ENCODE results near the gene KCNIP1.
"Not testable (repeated sequence)": the region's sequence is repeated elsewhere in the genome, so short reads cannot be mapped to it uniquely, and the experiment has no call there.

The KCNIP1 gene

GRCh38 chr5:170757182-170757601 is 253.4 kb downstream of the KCNIP1 start:
- no peak for DNase-seq

DNA sequence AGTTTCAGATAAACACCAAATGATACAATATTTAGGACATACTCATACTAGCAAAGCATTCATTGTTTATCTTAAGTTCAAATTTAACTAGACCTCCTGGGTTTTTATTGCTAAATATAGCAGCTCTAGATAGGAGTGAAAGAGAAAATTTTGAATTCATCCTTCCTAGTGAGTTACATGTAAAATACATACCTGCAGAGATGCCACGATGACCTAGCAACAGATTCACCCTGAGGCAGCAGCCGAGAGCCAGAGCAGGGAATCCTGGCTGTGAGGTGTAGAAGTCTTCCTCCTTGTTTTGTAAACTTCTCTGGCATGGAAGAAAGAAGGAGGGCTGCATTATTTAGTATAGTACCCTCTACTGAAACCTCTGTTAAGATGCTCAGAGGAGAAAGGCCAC is 253.8 kb downstream of the KCNIP1 start:
- DNase-seq = no peak

- DNase-seq = no peak
Observed at GRCh38 chr5:170758481-170758880, 254.7 kb downstream of the KCNIP1 start.

- no peak for DNase-seq
Observed at GRCh38 chr5:170760113-170760512, 256.3 kb downstream of the KCNIP1 start.

DNA sequence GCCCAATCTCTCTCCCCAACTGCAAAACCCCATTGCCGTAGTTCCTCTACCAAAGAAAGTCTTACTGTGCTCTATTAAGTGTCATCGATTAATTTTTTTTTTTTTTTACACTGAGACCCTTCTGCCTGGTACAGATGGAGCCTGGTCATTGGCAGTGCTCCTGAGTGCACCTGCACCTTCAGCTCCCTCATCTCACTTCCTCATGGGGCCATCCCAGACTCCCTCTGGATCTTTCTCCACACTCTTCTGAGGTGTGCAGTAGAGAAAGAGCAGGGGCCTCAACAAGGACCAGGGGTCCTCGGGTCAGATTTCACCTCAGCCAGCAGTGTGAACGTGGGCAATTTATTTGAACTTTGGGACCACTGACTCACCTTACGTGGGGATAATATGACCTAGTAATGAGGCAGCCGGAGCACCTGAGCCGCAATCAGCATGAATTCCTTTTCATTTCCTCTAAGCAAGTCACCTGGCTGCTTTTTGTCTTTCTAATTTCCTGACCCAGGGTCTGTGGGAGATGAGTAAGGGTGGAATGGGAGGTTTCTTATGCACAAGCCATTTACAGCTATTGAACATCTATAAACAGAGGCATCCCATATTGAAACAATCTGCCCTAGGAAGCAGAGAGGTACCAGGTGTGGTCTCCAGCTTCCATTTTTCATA is 257.4 kb downstream of the KCNIP1 start:
- DNase-seq = no peak

DNA sequence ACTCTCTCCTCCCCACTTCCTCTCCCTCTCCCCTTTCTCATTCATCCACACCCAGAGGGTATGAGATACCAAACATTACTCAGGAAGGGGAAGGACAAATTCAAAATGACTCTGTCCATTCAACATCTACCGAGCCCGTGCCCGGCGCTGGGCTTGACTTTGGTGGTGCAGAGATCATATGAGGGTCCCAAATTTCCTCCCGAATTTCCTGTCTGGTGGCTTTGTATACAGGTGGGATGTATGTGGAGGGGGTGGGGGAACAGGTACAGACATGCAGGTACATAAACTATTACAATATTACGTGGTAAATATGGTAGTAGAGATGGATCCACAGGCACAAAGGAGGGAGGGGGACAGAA is 257.9 kb downstream of the KCNIP1 start:
- no peak for DNase-seq

DNA sequence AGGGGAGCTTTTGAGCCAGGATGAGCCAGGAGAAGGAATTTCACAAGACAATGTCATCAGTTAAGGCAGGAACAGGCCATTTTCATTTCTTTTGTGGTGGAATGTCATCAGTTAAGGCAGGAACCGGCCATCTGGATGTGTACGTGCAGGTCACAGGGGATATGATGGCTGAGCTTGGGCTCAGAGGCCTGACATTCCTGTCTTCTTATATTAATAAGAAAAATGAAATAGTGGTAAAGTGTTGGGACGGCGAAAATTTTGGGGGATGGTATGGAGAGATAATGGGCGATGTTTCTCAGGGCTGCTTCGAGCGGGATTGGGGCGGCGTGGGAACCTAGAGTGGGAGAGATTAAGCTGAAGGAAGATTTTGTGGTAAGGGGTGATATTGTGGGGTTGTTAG is 258.5 kb downstream of the KCNIP1 start:
- not testable (repeated sequence) for DNase-seq

DNA sequence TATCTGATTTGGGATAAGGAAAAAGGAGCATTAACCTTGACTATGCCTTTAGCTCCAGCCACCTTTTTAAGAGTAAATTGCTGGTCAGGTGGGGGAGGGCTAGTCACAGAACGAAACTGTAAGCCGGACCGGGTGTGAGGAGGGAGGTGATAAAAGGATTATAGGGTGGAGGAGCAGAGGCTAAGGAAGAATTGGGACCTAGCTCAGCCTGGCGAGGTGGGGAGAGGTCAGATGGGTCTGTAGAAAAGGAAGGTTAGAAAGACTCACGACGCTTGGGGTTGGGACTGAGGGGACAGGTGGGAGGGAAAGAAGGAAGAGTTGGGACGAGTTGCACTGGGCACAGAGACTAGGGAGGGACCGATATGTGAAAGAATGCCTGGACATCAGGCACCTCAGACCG is 262.0 kb downstream of the KCNIP1 start:
- not testable (repeated sequence) for DNase-seq

DNA sequence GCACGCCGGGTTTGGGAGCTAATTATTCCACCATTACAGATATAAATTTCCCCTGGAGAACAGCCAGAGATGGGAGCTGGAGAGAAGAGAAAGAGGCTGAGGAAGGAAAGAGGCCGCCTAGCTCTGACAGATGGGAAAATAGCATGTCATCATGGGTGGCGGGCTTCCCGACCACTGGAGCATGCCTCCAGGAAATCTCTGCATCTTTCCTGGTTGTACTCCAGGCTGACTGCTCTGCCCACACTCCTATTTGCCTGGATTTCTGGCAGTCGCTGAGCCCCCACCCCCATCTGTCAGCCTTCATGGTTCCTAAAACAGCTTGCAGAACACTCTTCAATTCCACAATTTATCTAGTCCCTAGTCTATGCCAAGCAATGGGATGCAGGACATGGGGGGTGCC is 265.4 kb downstream of the KCNIP1 start:
- DNase-seq = no peak

GRCh38 chr5:170769898-170770416 is 266.1 kb downstream of the KCNIP1 start:
- no peak for DNase-seq

GRCh38 chr5:170771496-170771895 is 267.7 kb downstream of the KCNIP1 start:
- DNase-seq = no peak

DNA sequence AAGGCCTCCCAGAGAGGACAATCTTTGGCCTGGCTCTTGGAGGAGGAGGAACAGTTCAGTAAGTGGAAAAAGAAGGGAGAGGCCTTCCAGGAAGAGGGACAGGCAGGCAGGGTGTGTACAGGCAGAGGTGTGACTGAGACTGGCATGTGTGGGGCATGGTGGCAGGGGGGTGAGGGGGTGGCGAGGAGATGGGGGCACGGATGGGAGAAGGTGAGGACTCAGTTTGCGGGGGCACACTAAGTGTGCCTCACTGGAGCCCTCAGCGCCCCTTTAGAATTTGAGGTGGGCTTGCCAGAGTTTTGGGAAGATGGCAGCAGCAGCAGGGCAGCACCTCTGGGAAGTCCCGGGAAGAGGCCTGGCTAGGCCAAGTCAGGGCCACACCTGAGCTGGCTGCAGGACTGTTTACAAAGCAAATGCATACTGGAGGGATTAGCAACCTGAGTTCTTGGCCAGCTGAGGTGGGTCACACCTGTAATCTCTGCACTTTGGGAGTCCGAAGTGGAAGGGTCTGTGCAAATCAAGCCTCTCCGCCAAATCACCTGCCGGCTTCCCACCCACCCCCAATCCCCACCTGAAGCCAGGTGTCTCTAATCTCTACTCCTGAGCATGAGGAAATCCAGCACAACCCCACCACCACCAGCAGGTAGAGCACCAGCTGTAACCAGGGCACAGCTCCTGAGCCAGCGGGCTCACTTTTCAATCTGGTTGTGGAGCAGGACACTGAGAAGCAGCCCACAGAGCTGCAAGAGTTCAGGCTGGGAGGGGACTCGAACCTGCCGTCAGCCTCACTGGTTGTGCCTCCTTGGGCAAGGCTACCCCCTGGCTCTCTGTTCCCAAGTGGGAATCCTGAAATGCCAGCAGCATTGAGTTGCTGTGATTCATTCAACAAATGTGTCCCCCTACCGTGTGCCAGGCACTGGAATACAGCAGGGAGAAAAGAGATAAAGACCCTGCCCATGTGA is 269.5 kb downstream of the KCNIP1 start:
- no peak for DNase-seq

GRCh38 chr5:170774831-170775230 is 271.0 kb downstream of the KCNIP1 start:
- DNase-seq = no peak

DNA sequence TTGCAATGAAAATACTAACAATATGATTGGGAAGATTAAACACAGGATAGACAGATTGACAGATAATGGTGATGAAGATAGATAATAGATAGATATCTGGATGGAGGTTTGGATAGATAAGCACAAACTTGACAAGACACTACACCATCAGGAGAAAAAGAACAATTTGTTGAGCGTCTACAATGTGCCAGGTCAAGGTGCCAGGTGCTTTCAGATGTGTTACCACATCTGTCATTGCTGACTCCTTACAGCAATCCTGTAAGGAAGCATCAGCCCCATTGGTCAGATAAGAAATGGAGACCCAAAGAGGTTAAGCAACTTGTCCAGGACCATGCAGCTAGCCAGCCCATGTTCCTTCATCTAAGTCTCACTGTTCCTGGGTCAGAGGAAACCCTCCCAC is 278.1 kb downstream of the KCNIP1 start:
- no peak for DNase-seq

GRCh38 chr5:170782438-170782837 is 278.6 kb downstream of the KCNIP1 start:
- no peak for DNase-seq

DNA sequence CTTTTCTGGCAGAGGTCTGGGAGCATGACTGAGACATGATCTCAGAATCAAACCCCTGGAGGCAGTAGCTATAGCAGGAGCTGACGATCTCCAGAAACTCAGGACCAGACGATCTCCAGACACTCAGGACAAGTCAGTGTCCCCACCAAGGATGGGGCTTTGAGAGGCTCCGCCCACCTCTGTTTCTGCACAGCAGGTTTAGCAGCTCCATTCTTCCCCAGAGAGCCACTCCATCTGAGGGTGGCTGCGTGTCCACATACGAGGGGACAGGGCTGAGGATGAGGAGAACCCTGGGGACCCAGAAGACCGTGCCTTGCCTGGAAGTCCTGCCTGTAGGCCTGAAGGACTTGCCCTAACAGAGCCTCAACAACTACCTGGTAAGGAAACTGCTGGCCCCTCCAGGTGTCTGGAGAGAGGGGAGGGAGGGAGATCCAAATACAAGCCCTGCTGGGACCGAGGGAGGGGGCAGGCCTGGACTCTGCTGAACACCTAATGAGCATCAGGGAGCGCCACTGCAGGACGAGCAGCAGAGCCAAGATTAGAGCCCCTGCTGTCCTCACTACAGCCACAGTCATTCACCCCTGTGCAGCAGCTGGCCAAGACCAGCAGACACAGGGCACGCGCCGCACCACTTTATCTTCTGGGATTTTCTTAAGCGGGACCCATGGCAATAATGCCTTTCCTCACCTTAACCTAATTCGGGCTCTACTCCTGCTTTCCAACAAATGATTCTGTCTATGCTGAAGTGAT is 279.9 kb downstream of the KCNIP1 start, which contains the start of gene GABRP:
Gene GABRP, plus strand, starts transcription at position 228 of the 750 bp plus-strand sequence. CDS start 4,891 bp downstream, outside the sequence.
- DNase-seq = no peak

DNA sequence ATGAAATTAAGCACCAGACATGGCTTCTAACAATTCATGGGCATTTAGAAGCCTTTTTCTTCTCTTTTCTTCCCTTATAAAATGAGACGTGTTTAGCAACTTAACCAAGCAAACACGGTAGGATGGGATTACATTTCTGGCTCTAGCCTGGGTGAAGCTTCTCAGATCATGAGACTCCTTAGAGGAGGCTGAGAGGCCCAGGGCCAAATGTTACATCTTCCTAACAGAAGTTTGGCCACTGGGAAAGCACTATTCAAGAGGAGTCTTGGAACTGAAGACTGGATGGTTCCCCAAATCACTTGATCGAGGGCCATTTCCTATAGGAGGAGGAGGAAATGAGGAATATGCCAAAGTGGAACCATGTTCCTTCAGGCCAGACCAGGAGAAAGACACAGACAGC is 281.6 kb downstream of the KCNIP1 start:
- no peak for DNase-seq
